Epithelial cell of esophagus (primary cell): ENCODE data around the gene AOC2.

ENCODE experiments used
- DNase-seq: peaks from one replicate; pipeline ENCODE4 v3.0.0; 2010; ENCODE audit warnings: low read depth
- H3K4me3 ChIP-seq: 2 replicates; pipeline ENCODE4 v1.5.1; 2011; ENCODE audit warnings: mild to moderate bottlenecking, low read length, control low read depth
- CTCF ChIP-seq: IDR thresholded peaks from 2 replicates; pipeline ENCODE4 v1.5.1; 2011; ENCODE audit warnings: low read depth, mild to moderate bottlenecking, low read length, control low read depth, inconsistent platforms; ENCODE audit not compliant: insufficient read depth; ENCODE audit errors: missing control alignments

The AOC2 gene

GRCh38 chr17:42844761-42845555, 578 bp downstream of the AOC2 start:
- no peak for TF ChIP-seq CTCF
- no peak overlapping the region for H3K4me3 ChIP-seq
- no peak for DNase-seq

GRCh38 chr17:42845556-42845917, 1.2 kb downstream of the AOC2 start:
- H3K4me3 ChIP-seq: no peak overlapping the region
- no peak for DNase-seq
- TF ChIP-seq CTCF: no peak

- DNase-seq: no peak
- no peak overlapping the region for H3K4me3 ChIP-seq
- no peak for TF ChIP-seq CTCF
These were observed 1.7 kb downstream of the AOC2 start for GRCh38 chr17:42845918-42846593.

GRCh38 chr17:42846594-42847280, 2.4 kb downstream of the AOC2 start:
- no peak for TF ChIP-seq CTCF
- peak; percentile 78 for DNase-seq
- H3K4me3 ChIP-seq: no peak overlapping the region

GRCh38 chr17:42848093-42848492, 3.7 kb downstream of the AOC2 start:
- H3K4me3 ChIP-seq: no peak overlapping the region
- no peak for TF ChIP-seq CTCF
- no peak for DNase-seq

- no peak for TF ChIP-seq CTCF
- no peak overlapping the region for H3K4me3 ChIP-seq
- no peak for DNase-seq
These were observed 4.7 kb downstream of the AOC2 start for GRCh38 chr17:42849031-42849430.
